Peyer's patch (tissue), 4 donors: ENCODE data around the gene DVL2.

Experiments used
- CTCF ChIP-seq, 6 experiments: fragments of 450-650 bp in 4 of 6; fragments of 200-600 bp in 2 of 6; sonication (generic) in 1 of 6; IDR thresholded peaks; one replicate each; pipeline ENCODE4 v1.5.1; 2017 to 2019; ENCODE audit warnings: antibody characterized with exemption in 6 of 6, mild to moderate bottlenecking in 3 of 6, moderate library complexity in 1 of 6
- POLR2A ChIP-seq, 2 donors: fragments of 450-650 bp; IDR thresholded peaks; one replicate each; pipeline ENCODE4 v1.5.1; 2017; ENCODE audit warnings: antibody characterized with exemption in 2 of 2, mild to moderate bottlenecking in 2 of 2, moderate library complexity in 2 of 2

- TF ChIP-seq CTCF (IDR thresholded peaks at IDR 0.05) (no peak), POLR2A (IDR thresholded peaks at IDR 0.05) (no peak)
These were observed 43.9 kb downstream of the DVL2 start for GRCh38 chr17:7190276-7190917.
